HTR-8/SVneo (cell line): ENCODE data around the gene SMIM14.
"Not testable (repeated sequence)": the region's sequence is repeated elsewhere in the genome, so short reads cannot be mapped to it uniquely, and the experiment has no call there.

Source experiments
- DNase-seq: peaks from one replicate; pipeline ENCODE4 v3.0.0; 2011; ENCODE audit warnings: low spot score, mixed read lengths; ENCODE audit not compliant: insufficient read length
- FAIRE-seq: peaks from 2 replicates; lab custom pipeline; 2011; peaks lifted over from hg19 to GRCh38; lab: Jason Lieb, UNC

Gene SMIM14

GRCh38 chr4:39514888-39515401 is 123.7 kb downstream of the SMIM14 start:
- FAIRE-seq (no peak), DNase-seq (no peak)

GRCh38 chr4:39514266-39514665 is 124.4 kb downstream of the SMIM14 start:
- not testable (repeated sequence) for FAIRE-seq, DNase-seq

- FAIRE-seq (no peak), DNase-seq (no peak)
Measured at GRCh38 chr4:39510348-39510929, 128.2 kb downstream of the SMIM14 start.

GRCh38 chr4:39505581-39505980 is 133.1 kb downstream of the SMIM14 start:
- DNase-seq, result no peak

GRCh38 chr4:39504538-39504937 is 134.1 kb downstream of the SMIM14 start:
- FAIRE-seq (no peak), DNase-seq (no peak)

More at GRCh38 chr4:39505581-39505980, 133.1 kb downstream of the SMIM14 start:
- no peak for FAIRE-seq

GRCh38 chr4:39502664-39503035 is 136.0 kb downstream of the SMIM14 start:
- not testable (repeated sequence) for FAIRE-seq, DNase-seq

- DNase-seq (no peak), FAIRE-seq (no peak)
Measured at GRCh38 chr4:39502019-39502663, 136.5 kb downstream of the SMIM14 start.

- FAIRE-seq (no peak), DNase-seq (no peak)
Measured at GRCh38 chr4:39498727-39499020, 140.0 kb downstream of the SMIM14 start.

- FAIRE-seq (no peak), DNase-seq (no peak)
Measured at GRCh38 chr4:39497909-39498726, 140.5 kb downstream of the SMIM14 start.
